ENCODE measurements around the gene RABGAP1L.
"Not testable (repeated sequence)": the region's sequence is repeated elsewhere in the genome, so short reads cannot be mapped to it uniquely, and the experiment has no call there.

Gene RABGAP1L

GRCh38 chr1:174837386-174837785 is 678.1 kb downstream of the RABGAP1L start:
- DNase-seq = no peak

GRCh38 chr1:174839211-174839610 is 679.9 kb downstream of the RABGAP1L start:
- DNase-seq = no peak

GRCh38 chr1:174841747-174842146 is 682.4 kb downstream of the RABGAP1L start:
- DNase-seq = no peak

GRCh38 chr1:174848593-174849560 is 689.6 kb downstream of the RABGAP1L start:
- DNase-seq = not testable (repeated sequence)

GRCh38 chr1:174850726-174851125 is 691.4 kb downstream of the RABGAP1L start:
- no peak for DNase-seq

- no peak for DNase-seq
These were observed 699.0 kb downstream of the RABGAP1L start for GRCh38 chr1:174858301-174858700.

GRCh38 chr1:174870319-174870718 is 711.0 kb downstream of the RABGAP1L start:
- DNase-seq = no peak

GRCh38 chr1:174871886-174872285 is 712.6 kb downstream of the RABGAP1L start:
- no peak for DNase-seq

- DNase-seq = no peak
These were observed 713.3 kb downstream of the RABGAP1L start for GRCh38 chr1:174872615-174873058.

GRCh38 chr1:174874331-174875053 is 715.2 kb downstream of the RABGAP1L start:
- DNase-seq = no peak

GRCh38 chr1:174875306-174875705 is 716.0 kb downstream of the RABGAP1L start:
- DNase-seq = no peak

- no peak for DNase-seq
These were observed 717.9 kb downstream of the RABGAP1L start for GRCh38 chr1:174877208-174877673.

- DNase-seq = no peak
These were observed 720.9 kb downstream of the RABGAP1L start for GRCh38 chr1:174880171-174880570.

- DNase-seq = no peak
These were observed 724.1 kb downstream of the RABGAP1L start for GRCh38 chr1:174883409-174883808.

- no peak for DNase-seq
These were observed 724.7 kb downstream of the RABGAP1L start for GRCh38 chr1:174884038-174884437.

- DNase-seq = no peak
These were observed 725.2 kb downstream of the RABGAP1L start for GRCh38 chr1:174884566-174884965.

- DNase-seq = no peak
These were observed 730.7 kb downstream of the RABGAP1L start for GRCh38 chr1:174890024-174890423.

GRCh38 chr1:174892016-174892415 is 732.7 kb downstream of the RABGAP1L start:
- no peak for DNase-seq

GRCh38 chr1:174894117-174894762 is 734.9 kb downstream of the RABGAP1L start:
- DNase-seq = no peak

GRCh38 chr1:174895610-174896009 is 736.3 kb downstream of the RABGAP1L start:
- DNase-seq = not testable (repeated sequence)

- no peak for DNase-seq
These were observed 738.9 kb downstream of the RABGAP1L start for GRCh38 chr1:174898102-174898797.

GRCh38 chr1:174900317-174900716 is 741.0 kb downstream of the RABGAP1L start:
- no peak for DNase-seq
